A549 (cell line): ENCODE data around the gene KAT7. TPM values are rescaled to one million over a fixed set of nuclear protein-coding genes. Genes with fewer than 3 reads are reported as not detected.

Source experiments
- ATAC-seq, 2 experiments: fragments of 200-7000 bp in 1 of 2; fragments of >200 bp in 1 of 2; cut with Nextera tagmentation in 1 of 2; cut with Tn5 transposase in 1 of 2; 3 replicates each; pipeline versions ENCODE4 v1.8.0 to v1.9.1; 2018 to 2020; ENCODE audit warnings: mild to moderate bottlenecking in 1 of 2, moderate library complexity in 1 of 2
- CTCF ChIA-PET: fragments of 300-600 bp; sonication (Branson Sonifier 250); formaldehyde crosslinking; extraction: SDS; loops from one replicate; lab custom pipeline; 2021; ENCODE audit warnings: antibody characterized with exemption, inconsistent platforms; lab: Yijun Ruan, JAX
- POLR2A ChIA-PET: fragments of 350-600 bp; formaldehyde crosslinking; extraction: SDS; loops from one replicate; lab custom pipeline; 2021; ENCODE audit warnings: antibody characterized with exemption, inconsistent platforms; lab: Yijun Ruan, JAX
- DNase-seq, 2 experiments: peaks; one replicate each; pipeline versions ENCODE4 v3.0.0 to v3.0.0-alpha.2; 2011 to 2016; ENCODE audit warnings: low read depth in 1 of 2, low spot score in 1 of 2
- FAIRE-seq: peaks from 2 replicates; lab custom pipeline; 2011; peaks lifted over from hg19 to GRCh38; lab: Jason Lieb, UNC
- H3K27ac ChIP-seq, 2 experiments: fragments of >200 bp; sonication (Bioruptor Twin); formaldehyde crosslinking; 3 replicates each; pipeline ENCODE4 v1.5.1; 2016 to 2017
- H3K4me1 ChIP-seq: fragments of >200 bp; sonication (Bioruptor Twin); formaldehyde crosslinking; 3 replicates; pipeline ENCODE4 v1.6.1; 2016
- H3K4me2 ChIP-seq: fragments of >200 bp; sonication (Bioruptor Twin); formaldehyde crosslinking; 3 replicates; pipeline ENCODE4 v1.6.1; 2016
- H3K4me3 ChIP-seq: fragments of >200 bp; sonication (Bioruptor Twin); formaldehyde crosslinking; 3 replicates; pipeline ENCODE4 v1.5.1; 2016
- H3K9me3 ChIP-seq: fragments of >200 bp; sonication (Bioruptor Twin); formaldehyde crosslinking; 3 replicates; pipeline ENCODE4 v1.6.1; 2016
- CBX2 ChIP-seq: fragments of 200-600 bp; sonication (generic); IDR thresholded peaks from 2 replicates; pipeline ENCODE4 v1.6.1; 2016; ENCODE audit warnings: low read depth, mild to moderate bottlenecking, borderline replicate concordance
- CBX8 ChIP-seq: fragments of 200-600 bp; sonication (generic); IDR thresholded peaks from 2 replicates; pipeline ENCODE4 v1.6.1; 2016
- CEBPB ChIP-seq, 2 experiments: fragments of >200 bp in 1 of 2; sonication (Bioruptor Twin) in 1 of 2; formaldehyde crosslinking in 1 of 2; IDR thresholded peaks; 2 replicates each; pipeline ENCODE4 v1.6.1; 2012 to 2016
- CTCF ChIP-seq: fragments of >200 bp; sonication (Bioruptor Twin); formaldehyde crosslinking; IDR thresholded peaks from 3 replicates; pipeline ENCODE4 v1.5.1; 2016
- E2F6 ChIP-seq: IDR thresholded peaks from 2 replicates; pipeline ENCODE4 v1.6.1; 2012; ENCODE audit warnings: low read depth, borderline replicate concordance
- EHF ChIP-seq: fragments of 250-450 bp; sonication (Bioruptor Pico); IDR thresholded peaks from 2 replicates; pipeline ENCODE4 v1.5.0; 2020; ENCODE audit warnings: mild to moderate bottlenecking
- ELK1 ChIP-seq: fragments of 150-350 bp; IDR thresholded peaks from 2 replicates; pipeline ENCODE4 v1.6.1; 2014; ENCODE audit warnings: low read depth, mild to moderate bottlenecking, low read length
- EP300 ChIP-seq, 2 experiments: fragments of >200 bp; sonication (Bioruptor Twin); formaldehyde crosslinking; IDR thresholded peaks; 2 replicates in 1 of 2; 3 replicates in 1 of 2; pipeline ENCODE4 v1.6.1; 2016 to 2017
- FOSB ChIP-seq: fragments of 250-450 bp; sonication (Bioruptor Pico); IDR thresholded peaks from 2 replicates; pipeline ENCODE4 v1.5.0; 2020; ENCODE audit warnings: mild to moderate bottlenecking, moderate library complexity
- FOSL2 ChIP-seq, 2 experiments: fragments of 450-650 bp in 1 of 2; fragments of >200 bp in 1 of 2; sonication (Bioruptor Twin) in 1 of 2; formaldehyde crosslinking; IDR thresholded peaks; 2 replicates each; pipeline versions ENCODE4 v1.5.0 to v1.6.1; 2016 to 2020; ENCODE audit warnings: mild to moderate bottlenecking in 1 of 2, moderate library complexity in 1 of 2
- GATA3 ChIP-seq: IDR thresholded peaks from 2 replicates; pipeline ENCODE4 v1.6.1; 2012; ENCODE audit warnings: borderline replicate concordance
- HOXA7 ChIP-seq: fragments of 250-450 bp; sonication (Bioruptor Pico); IDR thresholded peaks from 2 replicates; pipeline ENCODE4 v1.5.0; 2020; ENCODE audit warnings: mild to moderate bottlenecking, moderate library complexity
- HOXB13 ChIP-seq: fragments of 250-450 bp; sonication (Bioruptor Pico); IDR thresholded peaks from 2 replicates; pipeline ENCODE4 v1.5.0; 2020; ENCODE audit warnings: low read depth, mild to moderate bottlenecking, moderate library complexity
- JUN ChIP-seq, 2 experiments: fragments of >200 bp; sonication (Bioruptor Twin); formaldehyde crosslinking; IDR thresholded peaks; 2 replicates in 1 of 2; 3 replicates in 1 of 2; pipeline ENCODE4 v1.6.1; 2016 to 2017
- KDM5A ChIP-seq: fragments of 200-600 bp; sonication (generic); IDR thresholded peaks from 2 replicates; pipeline ENCODE4 v1.6.1; 2016; ENCODE audit warnings: antibody characterized with exemption, mild to moderate bottlenecking
- MYC ChIP-seq: IDR thresholded peaks from 2 replicates; pipeline ENCODE4 v1.6.1; 2012; ENCODE audit warnings: mild to moderate bottlenecking, inconsistent platforms, low read length, improper control_type of control experiment, borderline replicate concordance
- NFE2L2 ChIP-seq: fragments of 150-350 bp; conservative IDR thresholded peaks from 2 replicates; pipeline ENCODE4 v1.6.1; 2014; ENCODE audit warnings: low read length
- NPAS2 ChIP-seq: fragments of 250-450 bp; sonication (Bioruptor Pico); IDR thresholded peaks from 2 replicates; pipeline ENCODE4 v1.8.0; 2022; ENCODE audit warnings: mild to moderate bottlenecking, moderate library complexity, borderline replicate concordance
- NR3C1 ChIP-seq: fragments of >200 bp; sonication (Bioruptor Twin); formaldehyde crosslinking; IDR thresholded peaks from 3 replicates; pipeline ENCODE4 v1.6.1; 2017
- PBX3 ChIP-seq: IDR thresholded peaks from 2 replicates; pipeline ENCODE4 v1.6.1; 2012
- PHF8 ChIP-seq: fragments of 200-600 bp; sonication (generic); IDR thresholded peaks from 2 replicates; pipeline ENCODE4 v1.6.1; 2016; ENCODE audit warnings: low read depth, mild to moderate bottlenecking, antibody characterized with exemption, moderate library complexity, borderline replicate concordance
- RCOR1 ChIP-seq: fragments of 150-350 bp; IDR thresholded peaks from 2 replicates; pipeline ENCODE4 v1.6.1; 2014; ENCODE audit warnings: antibody characterized with exemption, low read length, low read depth
- RNF2 ChIP-seq: fragments of 200-600 bp; sonication (generic); IDR thresholded peaks from 2 replicates; pipeline ENCODE4 v1.6.1; 2016; ENCODE audit warnings: low read depth, mild to moderate bottlenecking, antibody characterized with exemption, moderate library complexity, borderline replicate concordance
- SMC3 ChIP-seq: fragments of >200 bp; sonication (Bioruptor Twin); formaldehyde crosslinking; IDR thresholded peaks from 3 replicates; pipeline ENCODE4 v1.6.1; 2018; ENCODE audit warnings: inconsistent platforms
- SREBF2 ChIP-seq: fragments of 450-650 bp; IDR thresholded peaks from 2 replicates; pipeline ENCODE4 v1.6.1; 2014; ENCODE audit warnings: mild to moderate bottlenecking, moderate library complexity
- ZC3H11A ChIP-seq: fragments of 450-650 bp; IDR thresholded peaks from 2 replicates; pipeline ENCODE4 v1.6.1; 2014; ENCODE audit warnings: antibody characterized with exemption, mild to moderate bottlenecking
- ZFP36 ChIP-seq: fragments of 450-650 bp; IDR thresholded peaks from 2 replicates; pipeline ENCODE4 v1.6.1; 2014; ENCODE audit warnings: borderline replicate concordance; ENCODE audit not compliant: partially characterized antibody
- WGBS: methylation state at CpG from one replicate; pipeline ENCODE4 v1.1.6; 2017; ENCODE audit errors: missing lambda C conversion rate; 5-methylcytosine and 5-hydroxymethylcytosine counted together
- polyA plus RNA-seq, 4 experiments: library from polyadenylated mRNA; depleted of rRNA in 3 of 4; stranded (reverse); fragments of >200 nt; fragmentation: RNase III in 1 of 4; extraction: RNeasy Plus Mini Kit Qiagen cat#74134 plus additional on column Dnase treatment in 1 of 4; gene quantifications; 2 replicates in 3 of 4; 3 replicates in 1 of 4; pipeline ENCODE4 v1.2.3, GENCODE V29; 2011 to 2017

KAT7 gene
- polyA plus RNA-seq, 2 of the 4 experiments (the other 2 are of a cell fraction): 33.2 to 48.7 TPM

GRCh38 chr17:49753959-49754391 is 34.5 kb upstream of the KAT7 start:
- no peak for ATAC-seq
- CTCF ChIA-PET: interaction anchor here (0.9 to 1.0 kb wide), 2 partner anchors 12 to 182 kb away, joined by 3 to 4 read pairs; no protein-coding TSS in a partner anchor
- no peak overlapping the region for H3K4me2 ChIP-seq
- no peaks in the 10 kb centered on the region for H3K4me1 ChIP-seq
- no peak for TF ChIP-seq EHF
- TF ChIP-seq HOXB13 (CRISPR knock-in tag): no peak
- no peak for TF ChIP-seq CBX8
- no peak for TF ChIP-seq RCOR1
- no peak for TF ChIP-seq ELK1
- TF ChIP-seq NPAS2 (CRISPR knock-in tag): no peak
- TF ChIP-seq NFE2L2: no peak
- TF ChIP-seq FOSL2 (IDR thresholded peaks at IDR 0.05): no peak
- no peak for TF ChIP-seq FOSL2 (CRISPR knock-in tag; IDR thresholded peaks at IDR 0.05)
- no peak for TF ChIP-seq CBX2
- no peak for TF ChIP-seq SMC3
- TF ChIP-seq JUN (IDR thresholded peaks at IDR 0.05): no peak
- TF ChIP-seq ZFP36: no peak
- TF ChIP-seq PHF8: no peak
- no peak for TF ChIP-seq HOXA7
- no peak for TF ChIP-seq CEBPB (IDR thresholded peaks at IDR 0.05)
- TF ChIP-seq, all 56 proteins: peak for 0
- FAIRE-seq (no peak), DNase-seq (no peak)
- Histone ChIP-seq H3K9me3 (no peaks in the 10 kb centered on the region), H3K27ac (no peak overlapping the region), H3K4me3 (no peak overlapping the region)
- POLR2A ChIA-PET: no interaction called here
- WGBS: 73% methylated on average over 8 of the region's 8 CpGs

GRCh38 chr17:49755663-49756283 is 32.7 kb upstream of the KAT7 start:
- ATAC-seq (no peak), FAIRE-seq (no peak), DNase-seq (no peak)
- Histone ChIP-seq H3K4me3 (no peak overlapping the region), H3K4me1 (no peaks in the 10 kb centered on the region), H3K27ac (no peak overlapping the region), H3K9me3 (no peaks in the 10 kb centered on the region), H3K4me2 (no peak overlapping the region)
- TF ChIP-seq CBX8: no peak
- no peak for TF ChIP-seq ELK1
- no peak for TF ChIP-seq EP300 (IDR thresholded peaks at IDR 0.05)
- no peak for TF ChIP-seq ZFP36
- TF ChIP-seq ZC3H11A: no peak
- no peak for TF ChIP-seq RNF2
- TF ChIP-seq FOSB: no peak
- no peak for TF ChIP-seq KDM5A
- no peak for TF ChIP-seq RCOR1
- no peak for TF ChIP-seq PBX3
- no peak for TF ChIP-seq CTCF
- no peak for TF ChIP-seq HOXB13 (CRISPR knock-in tag)
- TF ChIP-seq SREBF2: no peak
- TF ChIP-seq GATA3: no peak
- TF ChIP-seq E2F6: no peak
- TF ChIP-seq MYC: no peak
- no peak for TF ChIP-seq NR3C1
- TF ChIP-seq CEBPB (IDR thresholded peaks at IDR 0.05): no peak
- TF ChIP-seq EHF: no peak
- WGBS: 52% methylated on average over 4 of the region's 4 CpGs
- CTCF ChIA-PET: interaction anchor here (0.9 to 2.2 kb wide), 6 partner anchors 9 to 199 kb away, joined by 3 to 9 read pairs (median 4); partner anchors contain the start of gene FAM117A
- POLR2A ChIA-PET: no interaction called here
